ENCODE measurements around the gene DCST2.

DCST2 gene

GRCh38 chr1:155048449-155049334 is 15.1 kb upstream of the DCST2 start:
- DNase-seq, result no peak

- DNase-seq, result peak; percentile 81
These were observed 11.5 kb upstream of the DCST2 start for GRCh38 chr1:155044812-155045657.

- DNase-seq, result no peak
These were observed 10.8 kb upstream of the DCST2 start for GRCh38 chr1:155044365-155044764.

GRCh38 chr1:155043793-155044192 is 10.2 kb upstream of the DCST2 start:
- DNase-seq, result no peak

- no peak for DNase-seq
These were observed 9.7 kb upstream of the DCST2 start for GRCh38 chr1:155043301-155043702.

- DNase-seq, result no peak
These were observed 9.2 kb upstream of the DCST2 start for GRCh38 chr1:155042789-155043188.

- no peak for DNase-seq
These were observed 6.9 kb upstream of the DCST2 start for GRCh38 chr1:155040358-155041093.

GRCh38 chr1:155039308-155039669 is 5.7 kb upstream of the DCST2 start:
- no peak for DNase-seq

- DNase-seq, result peak; percentile 12
These were observed 5.2 kb upstream of the DCST2 start for GRCh38 chr1:155038602-155039307.

- no peak for DNase-seq
These were observed 4.4 kb upstream of the DCST2 start for GRCh38 chr1:155037851-155038441.

- peak; percentile 20 for DNase-seq
These were observed 3.5 kb upstream of the DCST2 start for GRCh38 chr1:155037043-155037442.

GRCh38 chr1:155035936-155036335 is 2.4 kb upstream of the DCST2 start:
- no peak for DNase-seq

- DNase-seq, result no peak
These were observed 982 bp upstream of the DCST2 start for GRCh38 chr1:155034318-155035208.

GRCh38 chr1:155032886-155033285 is 695 bp downstream of the DCST2 start:
- no peak for DNase-seq

GRCh38 chr1:155030899-155031298 is 2.7 kb downstream of the DCST2 start:
- DNase-seq, result no peak

- no peak for DNase-seq
These were observed 3.3 kb downstream of the DCST2 start for GRCh38 chr1:155030243-155030795.

GRCh38 chr1:155029513-155030242 is 3.9 kb downstream of the DCST2 start:
- no peak for DNase-seq

GRCh38 chr1:155026588-155026987 is 7.0 kb downstream of the DCST2 start:
- DNase-seq, result no peak

- no peak for DNase-seq
These were observed 7.4 kb downstream of the DCST2 start for GRCh38 chr1:155026154-155026553.

- DNase-seq, result no peak
These were observed 9.3 kb downstream of the DCST2 start for GRCh38 chr1:155024315-155024714.

Data from NCI-H510A treated with DMSO at 0.1 percent for 48 hours (cell line).